ENCODE data around the gene ROBO4.

- TF ChIP-seq, protein P1, sequence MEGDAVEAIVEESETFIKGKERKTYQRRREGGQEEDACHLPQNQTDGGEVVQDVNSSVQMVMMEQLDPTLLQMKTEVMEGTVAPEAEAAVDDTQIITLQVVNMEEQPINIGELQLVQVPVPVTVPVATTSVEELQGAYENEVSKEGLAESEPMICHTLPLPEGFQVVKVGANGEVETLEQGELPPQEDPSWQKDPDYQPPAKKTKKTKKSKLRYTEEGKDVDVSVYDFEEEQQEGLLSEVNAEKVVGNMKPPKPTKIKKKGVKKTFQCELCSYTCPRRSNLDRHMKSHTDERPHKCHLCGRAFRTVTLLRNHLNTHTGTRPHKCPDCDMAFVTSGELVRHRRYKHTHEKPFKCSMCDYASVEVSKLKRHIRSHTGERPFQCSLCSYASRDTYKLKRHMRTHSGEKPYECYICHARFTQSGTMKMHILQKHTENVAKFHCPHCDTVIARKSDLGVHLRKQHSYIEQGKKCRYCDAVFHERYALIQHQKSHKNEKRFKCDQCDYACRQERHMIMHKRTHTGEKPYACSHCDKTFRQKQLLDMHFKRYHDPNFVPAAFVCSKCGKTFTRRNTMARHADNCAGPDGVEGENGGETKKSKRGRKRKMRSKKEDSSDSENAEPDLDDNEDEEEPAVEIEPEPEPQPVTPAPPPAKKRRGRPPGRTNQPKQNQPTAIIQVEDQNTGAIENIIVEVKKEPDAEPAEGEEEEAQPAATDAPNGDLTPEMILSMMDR (IDR thresholded peaks at IDR 0.05): no peak
- no peak for TF ChIP-seq POLR2AphosphoS5 (IDR thresholded peaks at IDR 0.05)
Observed at GRCh38 chr11:124841201-124841600, 56.5 kb downstream of the ROBO4 start.

Measured in breast epithelium (tissue), 3 donors.